RKO (cell line): ENCODE results near the gene NAPA.

Experiments used
- DNase-seq: peaks from one replicate; pipeline ENCODE4 v3.0.0-alpha.2; 2016; ENCODE audit warnings: low spot score

The NAPA gene

DNA sequence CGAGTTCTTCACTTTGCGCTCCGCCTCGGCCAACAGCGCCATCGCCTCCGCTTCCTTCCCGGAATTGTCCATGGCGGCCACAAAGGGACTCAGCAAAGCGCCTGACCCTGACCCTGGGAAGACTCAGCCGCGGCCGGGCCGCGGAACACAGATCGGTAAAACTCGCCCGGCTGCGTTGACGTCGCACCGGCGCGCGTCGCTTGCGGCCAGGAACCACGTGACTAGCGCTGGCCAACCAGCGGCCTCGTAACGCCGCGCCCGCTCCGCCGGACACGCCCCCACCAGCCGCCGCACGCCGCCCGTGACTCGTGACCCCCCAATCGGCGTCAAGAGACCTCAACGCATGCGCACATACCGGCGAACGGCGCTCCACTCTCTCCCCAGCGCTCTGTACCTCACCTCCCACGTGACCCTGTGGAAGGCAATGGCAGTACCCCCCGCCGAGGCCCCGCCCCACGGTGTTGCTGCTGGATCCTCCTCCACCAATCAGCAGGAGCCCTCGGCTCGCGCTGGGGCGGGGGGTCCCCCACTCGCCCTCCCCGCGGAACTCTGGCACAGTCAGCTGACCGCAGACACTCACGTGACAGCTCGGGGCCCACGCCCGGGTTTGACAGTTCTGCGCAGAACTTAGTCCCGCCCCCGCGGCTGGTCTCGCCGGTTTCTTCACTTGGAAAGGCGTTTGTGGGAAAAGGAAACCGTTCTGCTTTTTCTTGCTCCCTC, at the start of gene NAPA:
NAPA (minus strand) TSS at position 195 of the 720 bp plus-strand sequence; CDS start at position 72, 123 bp downstream.
- DNase-seq, result peak; percentile 99

DNA sequence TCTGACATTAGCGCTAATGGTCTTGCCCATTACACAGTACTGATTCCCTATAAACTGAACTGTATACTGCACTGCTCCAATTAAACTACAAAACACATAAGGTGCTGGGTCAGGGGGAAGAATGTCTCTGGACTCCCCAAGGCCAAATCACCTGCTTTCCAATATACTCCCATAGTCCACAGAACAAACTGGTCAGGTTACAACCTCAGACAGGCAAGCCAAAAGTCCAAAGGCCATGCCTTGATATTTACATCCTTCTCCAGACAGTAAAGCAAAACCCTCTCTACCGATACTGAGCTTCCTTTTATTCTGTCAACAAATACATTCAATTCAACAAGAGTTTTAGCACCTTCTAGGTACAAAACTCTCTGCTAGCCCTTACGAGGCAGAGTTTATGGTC, 49.2 kb upstream of the NAPA start:
- no peak for DNase-seq

DNA sequence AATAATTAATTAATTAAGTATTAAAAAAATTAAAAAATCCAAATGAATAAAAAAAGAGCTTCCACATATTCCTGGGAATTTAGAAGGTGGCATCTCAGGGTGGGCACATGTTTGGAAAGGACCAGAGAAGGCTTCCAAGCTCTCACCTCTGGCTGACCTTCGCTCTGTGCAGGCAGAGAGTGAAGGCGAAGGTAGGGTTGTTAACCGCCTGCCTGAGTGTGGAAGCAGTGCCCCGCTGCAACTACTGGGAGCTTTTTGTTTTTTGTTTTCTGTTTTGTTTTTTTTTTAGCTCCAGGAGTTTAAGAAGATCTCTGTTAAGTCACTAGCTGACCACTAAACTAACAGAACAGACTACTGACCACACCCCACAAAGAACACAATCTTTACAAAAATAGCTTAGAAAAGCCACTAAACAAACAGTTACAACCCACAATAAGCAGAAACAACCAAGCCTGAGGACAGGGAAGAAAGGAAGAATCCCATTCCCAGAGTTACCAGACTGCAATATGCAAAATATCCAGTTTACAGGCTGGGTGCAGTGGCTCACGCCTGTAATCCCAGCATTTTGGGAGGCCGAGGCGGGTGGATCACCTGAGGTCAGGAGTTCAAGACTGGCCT, 46.7 kb upstream of the NAPA start:
- no peak for DNase-seq

DNA sequence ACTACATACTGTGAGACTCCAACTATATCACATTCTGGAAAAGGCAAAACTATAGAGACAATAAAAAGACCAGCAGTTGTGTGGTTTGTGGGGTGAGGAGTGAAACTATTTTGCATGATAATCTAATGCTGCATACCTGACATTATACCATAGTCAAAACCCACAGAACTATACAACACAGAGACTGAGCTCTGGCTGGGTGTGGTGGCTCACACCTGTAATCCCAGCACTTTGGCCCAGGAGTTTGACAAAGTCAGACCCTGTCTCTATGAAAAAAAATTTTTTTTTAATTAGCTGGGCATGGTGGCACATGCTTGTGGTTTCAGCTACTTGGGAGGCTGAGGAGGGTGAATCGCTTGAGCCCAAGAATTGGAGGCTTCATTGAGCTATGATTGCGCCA, 46.1 kb upstream of the NAPA start:
- DNase-seq, result no peak

DNA sequence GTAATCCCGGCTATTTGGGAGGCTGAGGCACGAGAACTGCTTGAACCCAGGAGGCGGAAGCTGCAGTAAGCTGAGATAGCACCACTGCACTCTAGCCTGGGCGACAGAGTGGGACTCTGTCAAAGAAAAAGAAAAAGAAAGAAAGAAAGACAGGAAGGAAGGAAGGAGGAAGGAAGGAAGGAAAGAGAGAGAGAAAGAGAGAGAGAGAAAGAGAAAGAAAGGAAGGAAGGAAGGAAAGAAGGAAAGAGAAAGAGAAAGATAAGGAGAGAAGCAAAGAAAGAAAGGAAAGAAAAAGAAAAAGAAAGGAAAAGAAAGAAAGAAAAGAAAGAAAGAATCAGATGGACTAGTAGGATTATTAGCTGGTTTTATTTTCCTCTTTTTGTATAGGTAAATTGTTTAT, 35.3 kb upstream of the NAPA start:
- no peak for DNase-seq

DNA sequence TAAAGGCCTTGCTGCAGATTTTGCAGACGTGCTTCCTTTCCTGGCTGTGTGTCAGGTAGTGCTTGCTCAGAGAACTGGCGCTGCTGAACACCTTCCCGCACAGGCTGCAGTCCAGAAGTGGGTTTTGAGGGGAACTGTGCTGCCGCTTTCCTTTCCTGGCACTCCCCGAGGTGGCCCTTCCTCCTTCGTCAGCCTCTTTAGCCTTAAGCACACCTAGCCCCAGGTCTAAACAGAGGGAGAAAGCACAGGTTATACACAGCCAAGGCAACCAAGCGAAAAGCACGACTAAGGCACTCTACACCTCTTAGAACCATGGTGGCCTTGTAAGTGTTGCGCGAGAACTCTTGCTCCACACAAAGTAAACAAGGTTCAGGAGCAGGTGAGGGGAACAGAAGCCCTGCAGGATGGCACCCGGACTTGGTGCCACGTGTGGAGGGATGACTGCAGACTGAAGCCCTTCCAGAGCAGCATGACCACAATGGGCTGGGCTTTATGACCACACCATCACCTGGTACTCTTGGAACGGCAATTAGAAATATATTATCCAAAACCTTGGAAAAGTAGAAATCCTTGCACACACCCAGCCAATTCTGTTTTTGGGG, 34.5 kb upstream of the NAPA start:
- no peak for DNase-seq

DNA sequence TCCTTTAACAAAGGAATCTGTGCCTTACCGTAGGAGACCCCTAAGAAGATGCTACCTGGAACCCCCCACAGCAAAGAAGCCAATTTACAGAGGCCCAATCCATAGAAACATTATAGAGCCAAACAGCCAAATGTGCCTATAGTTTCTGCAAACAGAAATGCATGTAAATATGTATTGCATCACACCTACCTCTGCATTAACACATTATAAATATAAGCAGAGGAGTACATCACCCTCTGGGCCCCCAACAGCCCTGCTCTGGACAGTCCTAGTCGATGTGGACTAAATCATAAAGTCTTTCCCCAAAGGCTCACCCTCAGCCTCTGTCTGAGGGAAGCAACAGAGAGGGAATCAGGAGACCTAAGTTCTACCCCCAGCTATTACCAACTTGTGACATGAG, 32.3 kb upstream of the NAPA start:
- no peak for DNase-seq

DNA sequence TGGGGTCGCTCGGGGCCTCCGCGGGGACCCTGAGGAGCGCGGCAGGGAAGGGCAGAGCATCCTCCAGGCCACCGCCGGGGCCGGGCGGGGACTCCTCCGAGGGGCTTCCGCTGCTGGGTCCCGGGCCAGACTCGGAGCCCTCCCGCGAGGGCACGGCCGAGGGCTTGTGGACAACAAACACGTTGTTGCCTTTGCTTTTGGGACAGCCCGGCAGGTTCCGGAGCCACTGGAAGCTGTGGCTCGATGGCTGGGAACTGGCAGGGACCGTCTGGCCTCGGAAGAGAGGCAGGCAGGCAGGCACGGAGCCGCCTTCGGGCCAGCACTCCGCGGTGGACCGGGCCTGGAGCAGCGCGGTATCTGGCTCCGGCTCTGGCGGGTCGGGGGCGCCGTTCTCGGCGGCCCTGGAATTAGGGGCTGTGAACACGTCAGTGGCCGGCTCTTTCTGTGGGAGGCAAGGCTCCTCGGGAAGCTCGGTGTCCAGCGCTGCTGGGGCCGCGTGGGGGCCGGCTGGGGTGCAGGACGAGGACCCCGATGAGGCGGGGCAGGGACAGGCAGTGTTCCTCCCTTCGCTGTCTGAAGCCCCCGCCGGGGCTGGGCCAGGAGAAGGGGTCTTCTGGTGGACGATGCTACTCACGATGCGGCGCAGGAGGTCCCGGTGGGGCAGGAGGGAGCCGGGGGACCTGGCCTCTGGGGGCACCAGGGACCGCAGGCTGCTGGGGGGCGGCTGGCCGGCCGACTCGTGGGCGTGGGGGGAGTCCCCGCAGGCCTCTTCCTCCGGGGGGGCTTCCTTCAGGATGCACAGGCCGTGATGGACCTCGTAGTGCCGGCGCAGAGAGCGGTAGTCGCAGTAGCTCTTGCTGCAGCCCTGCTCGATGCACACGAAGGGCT, 30.4 kb upstream of the NAPA start:
- no peak for DNase-seq

DNA sequence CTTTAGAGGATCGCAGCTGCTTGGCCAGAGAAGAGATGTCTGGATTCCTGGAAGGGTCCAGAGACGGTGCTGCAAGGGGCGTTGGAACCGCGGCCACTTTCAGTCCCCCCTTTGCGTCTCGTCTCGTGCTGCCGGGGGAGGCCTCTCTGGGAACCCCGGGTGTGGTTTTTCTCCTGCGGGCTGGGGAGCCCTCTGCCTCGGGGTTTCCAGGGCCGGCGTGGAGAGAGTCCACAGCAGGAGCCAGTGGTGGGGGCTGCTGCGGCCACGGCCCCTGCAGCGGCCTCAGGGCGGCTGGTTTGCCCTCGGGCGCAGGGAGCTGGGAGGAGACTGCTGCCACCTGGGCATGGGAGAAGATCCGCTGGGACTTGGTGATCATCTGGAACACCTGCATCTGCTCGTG, 29.6 kb upstream of the NAPA start:
- DNase-seq, result no peak

DNA sequence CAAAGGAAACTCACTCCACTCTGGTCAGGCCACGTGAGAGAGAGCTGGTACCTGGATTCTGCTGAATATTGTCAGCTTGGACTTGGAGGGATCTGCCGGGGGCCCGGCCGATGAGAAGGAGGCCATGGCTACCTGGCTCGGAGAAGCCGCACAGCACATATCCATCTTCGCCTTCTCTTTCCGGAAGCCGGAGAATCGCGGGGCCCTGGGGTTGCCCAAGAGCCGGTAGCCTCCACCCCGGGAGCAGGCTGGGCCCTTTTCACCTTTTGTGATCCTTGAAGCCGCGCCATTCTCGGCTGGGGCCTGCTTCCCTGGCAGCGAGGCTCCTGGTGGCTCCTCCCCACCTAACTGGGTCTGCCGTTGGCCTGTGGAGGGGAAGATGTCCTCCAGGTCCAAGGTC, 29.2 kb upstream of the NAPA start:
- DNase-seq, result no peak

DNA sequence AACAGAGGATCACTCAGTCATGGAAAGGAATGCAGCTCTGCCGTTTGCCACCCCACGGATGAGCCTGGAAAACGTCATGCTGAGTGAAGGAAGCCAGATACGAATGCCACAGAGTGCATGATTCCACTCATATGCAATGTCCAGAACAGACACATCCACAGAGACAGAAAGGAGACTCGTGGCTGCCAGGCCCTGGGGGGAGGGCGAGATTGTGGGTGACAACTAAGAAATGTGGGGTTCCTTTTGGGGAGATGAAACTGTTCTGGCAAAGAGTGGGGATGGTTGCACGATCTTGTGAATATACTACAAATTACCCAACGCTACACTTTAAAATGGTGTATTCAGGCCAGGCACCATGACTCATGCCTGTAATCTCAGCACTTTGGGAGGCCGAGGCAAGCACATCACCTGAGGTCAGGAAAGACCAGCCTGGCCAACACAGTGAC, 27.2 kb upstream of the NAPA start:
- no peak for DNase-seq

DNA sequence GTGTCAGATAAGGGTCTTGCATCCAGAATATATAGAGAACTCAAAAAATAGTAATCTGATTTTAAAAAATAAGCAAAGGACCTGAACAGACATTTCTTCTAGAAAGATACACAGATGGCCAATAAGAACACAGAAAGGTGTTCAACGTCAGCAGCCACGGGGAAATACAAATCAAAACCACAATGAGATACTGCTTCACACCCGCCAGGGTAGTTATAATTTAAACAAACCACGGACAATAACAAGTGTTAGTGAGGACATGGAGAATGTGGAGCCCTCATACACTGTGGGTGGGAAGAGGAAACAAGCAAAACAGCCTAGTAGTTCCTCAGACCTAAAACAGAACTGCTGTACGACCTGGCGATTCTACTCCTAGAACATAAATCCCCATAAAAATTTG, 26.7 kb upstream of the NAPA start:
- no peak for DNase-seq

DNA sequence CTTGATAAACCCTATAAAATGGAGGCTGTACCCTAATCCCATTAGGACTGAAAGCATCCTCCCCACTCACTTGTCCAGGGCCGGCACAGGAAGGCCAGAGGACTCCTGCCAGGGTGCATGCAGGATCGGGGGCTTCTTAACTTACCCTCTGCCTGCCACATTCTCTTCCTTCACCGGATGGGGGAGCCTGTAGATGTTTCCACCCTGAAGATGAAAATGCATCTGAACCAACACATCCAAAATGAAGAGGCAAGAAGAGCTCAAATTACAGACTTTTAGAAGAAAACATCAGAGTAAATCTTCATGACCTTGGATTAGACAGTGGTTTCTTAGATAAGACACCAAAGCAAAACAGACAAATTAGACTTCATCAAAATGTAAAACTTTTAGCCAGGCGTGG, 25.9 kb upstream of the NAPA start:
- no peak for DNase-seq

DNA sequence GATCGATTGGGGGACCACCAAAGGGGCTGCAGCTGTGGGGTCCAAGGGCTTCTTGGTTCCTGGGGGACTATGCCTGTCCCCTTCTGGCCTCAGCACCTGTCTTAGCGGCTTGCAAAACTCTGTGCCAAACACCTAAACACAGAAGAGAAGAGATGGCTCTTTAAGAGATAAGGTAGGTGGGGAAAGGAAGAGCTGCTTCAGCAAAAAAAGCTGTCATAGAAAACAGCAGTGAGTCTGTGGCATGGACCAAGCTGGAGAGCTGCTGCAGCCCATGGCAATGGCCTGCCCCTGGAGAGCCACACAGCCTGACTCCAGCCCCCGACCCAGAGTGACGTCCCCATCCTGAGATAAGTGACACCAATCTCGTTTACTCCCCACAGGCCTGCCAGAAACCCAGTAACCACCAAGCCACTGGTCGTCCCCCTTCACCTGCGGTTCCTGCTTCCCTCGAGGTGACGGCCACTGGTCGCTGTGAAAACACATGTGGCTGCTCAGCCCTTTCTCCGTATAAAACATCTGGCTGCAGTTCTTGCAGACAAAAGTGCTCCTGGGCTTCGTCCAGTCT, 25.0 kb upstream of the NAPA start:
- DNase-seq, result no peak

DNA sequence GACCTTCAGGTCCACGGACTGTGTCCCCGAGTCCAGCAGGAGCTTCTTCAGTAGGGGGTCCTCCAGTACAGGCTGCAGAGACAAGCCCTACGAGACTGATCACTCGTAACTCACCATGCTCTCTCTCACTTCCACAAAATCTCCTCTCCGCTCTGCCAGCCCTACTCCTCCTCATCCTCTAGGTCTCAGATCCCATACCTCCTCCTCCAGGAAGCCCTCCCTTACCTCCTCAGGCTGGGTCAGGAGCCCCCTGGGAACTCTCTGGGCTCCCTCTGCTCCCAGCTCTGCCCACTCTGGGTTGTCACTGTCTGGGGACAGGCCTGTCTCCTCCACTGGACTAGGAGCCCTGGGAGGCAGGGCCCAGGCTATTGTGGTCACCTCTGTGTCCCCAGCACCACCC, 23.9 kb upstream of the NAPA start:
- DNase-seq, result no peak

DNA sequence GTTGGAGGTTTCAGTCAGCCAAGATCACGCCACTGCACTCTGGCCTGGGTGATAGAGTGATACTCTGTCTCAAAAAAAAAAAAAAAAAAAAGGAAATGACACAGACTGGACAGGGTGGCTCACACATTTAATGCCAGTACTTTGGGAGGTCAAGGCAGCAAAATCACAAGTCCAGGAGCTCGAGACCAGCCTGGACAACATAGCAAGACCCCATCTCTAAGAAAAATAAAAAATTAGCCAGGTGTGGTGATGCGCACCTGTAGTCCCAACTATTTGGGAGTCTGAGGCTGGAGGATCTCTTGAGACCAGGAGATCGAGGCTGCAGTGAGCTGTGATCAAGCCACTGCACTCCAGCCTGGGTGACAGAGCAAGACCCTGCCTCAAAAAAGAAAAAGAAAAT, 22.6 kb upstream of the NAPA start:
- no peak for DNase-seq

DNA sequence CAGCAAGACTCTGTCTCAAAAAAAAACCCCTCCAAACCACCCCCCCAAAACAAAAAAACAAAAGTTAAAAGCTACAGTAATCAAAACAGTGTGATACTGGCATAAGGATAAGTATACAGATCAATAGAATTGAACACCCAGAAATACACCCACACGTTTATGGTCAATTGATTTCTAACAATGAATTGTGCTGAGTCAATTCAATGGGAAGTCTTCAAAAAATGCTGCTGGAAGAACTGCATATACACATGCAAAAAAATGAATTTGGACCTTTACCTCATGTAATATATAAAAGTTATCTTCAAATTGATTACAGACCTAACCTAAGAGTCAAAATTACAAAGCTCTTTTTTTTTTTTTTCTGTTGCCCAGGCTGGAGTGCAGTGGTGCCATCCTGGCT, 19.8 kb upstream of the NAPA start:
- DNase-seq, result no peak

DNA sequence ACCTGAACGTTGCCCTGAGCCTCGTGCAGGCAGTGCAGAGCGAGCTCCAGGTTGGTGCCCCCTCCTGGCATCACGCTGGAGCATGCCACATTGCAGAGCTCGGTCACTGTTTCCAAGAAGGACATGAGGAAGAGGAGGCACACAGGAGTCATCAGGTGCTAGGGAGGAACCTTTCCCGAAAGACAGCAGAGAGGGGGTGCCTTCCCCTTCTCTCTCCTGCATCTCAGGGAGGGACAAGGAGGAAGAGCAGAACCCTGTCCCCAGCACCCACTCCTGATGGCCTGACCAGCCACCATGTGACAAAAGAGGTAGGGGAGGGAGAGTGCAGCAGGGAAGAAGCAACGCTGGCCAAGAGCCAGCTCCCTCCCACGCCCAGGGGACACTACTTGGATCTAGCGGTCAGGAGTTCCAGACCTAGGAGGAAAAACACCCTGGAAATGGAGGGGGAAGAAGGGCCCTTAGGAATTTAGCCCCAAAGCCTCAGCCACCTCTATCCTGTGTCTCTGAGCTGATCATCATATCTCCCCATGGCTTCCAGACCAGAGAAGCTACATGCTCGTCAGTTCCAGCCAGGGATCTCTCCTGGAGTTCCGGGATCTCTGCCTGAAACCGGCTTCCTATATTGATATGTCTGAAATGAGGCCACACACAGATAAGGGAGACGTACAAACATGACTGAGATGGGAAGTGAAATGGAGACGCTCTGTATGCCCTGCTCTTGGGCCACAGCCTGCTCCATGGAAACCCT, 17.0 kb upstream of the NAPA start:
- no peak for DNase-seq

DNA sequence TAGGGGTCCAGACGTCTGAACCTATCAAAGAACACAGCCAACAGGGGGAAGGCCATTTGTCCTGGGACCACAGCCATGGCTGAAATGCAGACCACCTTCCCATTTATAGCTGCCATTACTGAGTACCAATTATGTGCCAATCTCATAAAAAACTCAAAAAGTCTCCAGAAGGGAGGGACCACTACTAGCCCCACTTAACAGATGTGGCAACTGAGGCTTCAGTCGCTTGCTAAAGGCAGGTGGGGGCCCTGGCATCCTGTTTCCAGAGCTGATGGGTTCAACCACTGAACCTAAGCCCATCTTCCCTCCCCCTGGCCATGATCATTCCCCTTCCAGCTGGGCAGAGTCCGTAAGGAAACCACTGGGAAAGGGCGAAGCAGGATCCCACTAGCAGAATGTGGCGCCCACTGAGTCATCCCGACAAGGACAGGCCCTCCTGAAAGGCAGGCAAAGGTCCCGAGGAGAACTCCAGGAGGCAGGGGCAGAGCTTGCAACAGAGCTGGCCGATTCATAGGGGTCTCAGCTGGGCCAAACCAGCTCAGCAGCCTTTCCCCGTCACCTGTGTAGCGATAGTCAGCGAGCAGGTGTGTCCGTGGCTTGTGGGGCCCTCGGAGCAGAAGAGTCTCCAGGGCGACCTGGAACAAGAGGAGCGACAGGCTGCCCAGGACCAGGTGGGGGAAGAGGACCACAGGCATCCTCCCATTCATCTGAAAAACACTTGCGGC, 14.3 kb upstream of the NAPA start:
- no peak for DNase-seq

DNA sequence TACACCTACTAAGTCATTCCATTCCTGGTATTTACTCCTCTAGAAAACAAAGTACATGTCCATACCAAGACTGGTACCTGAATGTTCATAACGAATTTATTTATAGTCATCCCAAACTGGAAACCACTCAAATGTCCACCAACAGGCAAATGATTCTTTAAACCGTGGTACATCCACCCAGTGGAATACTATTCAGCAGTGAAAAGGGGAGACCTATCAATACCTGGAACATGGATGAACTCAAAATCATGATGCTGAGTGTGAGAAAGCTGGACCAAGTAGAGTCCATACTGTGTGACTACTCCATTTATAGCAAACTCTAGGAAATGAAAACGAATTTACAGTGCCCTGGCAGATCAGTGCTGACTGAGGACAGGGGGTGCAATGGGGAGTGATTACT, 11.9 kb upstream of the NAPA start:
- no peak for DNase-seq

DNA sequence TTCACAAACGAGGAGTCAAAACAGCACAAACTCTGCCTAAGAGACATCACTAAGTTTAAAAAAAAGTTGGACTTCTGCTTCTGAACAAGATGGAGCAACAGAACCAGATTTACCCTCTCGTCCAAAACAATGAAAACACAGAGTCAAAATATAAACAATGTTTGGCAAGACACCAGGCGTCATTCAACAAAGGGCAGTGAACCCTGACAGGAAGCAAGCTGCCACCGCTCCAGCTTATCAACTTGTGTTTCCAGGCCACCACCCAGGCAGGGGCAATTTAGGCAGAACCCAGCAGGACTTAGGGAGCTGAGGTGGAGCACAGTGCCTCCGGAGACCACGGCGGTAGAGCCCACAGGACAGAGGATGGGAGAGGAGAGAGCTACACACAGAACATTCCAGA, 8.6 kb upstream of the NAPA start:
- DNase-seq, result no peak
